ENCODE results near the gene RETREG1.
A peak's percentile ranks its signal among the peaks of the same experiment; 100 is the strongest.

Gene RETREG1

GRCh38 chr5:16563686-16564085, 53.1 kb downstream of the RETREG1 start:
- Histone ChIP-seq H3K27me3 (replicated peaks) (no peaks in the 10 kb centered on the region), H3K4me3 (ENCODE audit: low read depth, low read length) (no peak overlapping the region), H3K27ac (no peak overlapping the region), H3K36me3 (replicated peaks) (no peaks in the 10 kb centered on the region)
- DNase-seq, result no peak
- TF ChIP-seq CTCF (IDR thresholded peaks at IDR 0.05; ENCODE audit: low read depth, low read length, missing control alignments), result no peak
- in situ Hi-C loops (cut with HindIII; ENCODE audit: low pct_ligation_motif_present, low sequenced_read_pairs), result no loop called here

GRCh38 chr5:16561660-16562059, 55.1 kb downstream of the RETREG1 start:
- in situ Hi-C loops (cut with HindIII; ENCODE audit: low pct_ligation_motif_present, low sequenced_read_pairs), result no loop called here
- no peak for DNase-seq
- H3K36me3 ChIP-seq (replicated peaks), result no peaks in the 10 kb centered on the region
- TF ChIP-seq CTCF (IDR thresholded peaks at IDR 0.05; ENCODE audit: low read depth, low read length, missing control alignments), result no peak
- H3K27ac ChIP-seq, result no peak overlapping the region
- no peak overlapping the region for H3K4me3 ChIP-seq (ENCODE audit: low read depth, low read length)
- H3K27me3 ChIP-seq (replicated peaks), result no peaks in the 10 kb centered on the region

GRCh38 chr5:16559702-16560101, 57.1 kb downstream of the RETREG1 start:
- Histone ChIP-seq H3K36me3 (replicated peaks) (no peaks in the 10 kb centered on the region), H3K4me3 (ENCODE audit: low read depth, low read length) (no peak overlapping the region), H3K27me3 (replicated peaks) (no peaks in the 10 kb centered on the region), H3K27ac (no peak overlapping the region)
- in situ Hi-C loops (cut with HindIII; ENCODE audit: low pct_ligation_motif_present, low sequenced_read_pairs), result no loop called here
- TF ChIP-seq CTCF (IDR thresholded peaks at IDR 0.05; ENCODE audit: low read depth, low read length, missing control alignments), result no peak
- DNase-seq, result no peak

- no peak overlapping the region for H3K27ac ChIP-seq
- DNase-seq, result no peak
- H3K36me3 ChIP-seq (replicated peaks), result no peaks in the 10 kb centered on the region
- no peaks in the 10 kb centered on the region for H3K27me3 ChIP-seq (replicated peaks)
- in situ Hi-C loops (cut with HindIII; ENCODE audit: low pct_ligation_motif_present, low sequenced_read_pairs), result no loop called here
- peak; percentile 53 for TF ChIP-seq CTCF (IDR thresholded peaks at IDR 0.05; ENCODE audit: low read depth, low read length, missing control alignments)
- H3K4me3 ChIP-seq (ENCODE audit: low read depth, low read length), result no peak overlapping the region
These were observed 57.7 kb downstream of the RETREG1 start for GRCh38 chr5:16558984-16559629.

GRCh38 chr5:16557477-16557876, 59.3 kb downstream of the RETREG1 start:
- in situ Hi-C loops (cut with HindIII; ENCODE audit: low pct_ligation_motif_present, low sequenced_read_pairs), result no loop called here
- Histone ChIP-seq H3K27me3 (replicated peaks) (no peaks in the 10 kb centered on the region), H3K4me3 (ENCODE audit: low read depth, low read length) (no peak overlapping the region), H3K27ac (no peak overlapping the region), H3K36me3 (replicated peaks) (no peaks in the 10 kb centered on the region)
- no peak for TF ChIP-seq CTCF (IDR thresholded peaks at IDR 0.05; ENCODE audit: low read depth, low read length, missing control alignments)
- no peak for DNase-seq

- TF ChIP-seq CTCF (IDR thresholded peaks at IDR 0.05; ENCODE audit: low read depth, low read length, missing control alignments), result no peak
- H3K27me3 ChIP-seq (replicated peaks), result no peaks in the 10 kb centered on the region
- in situ Hi-C loops (cut with HindIII; ENCODE audit: low pct_ligation_motif_present, low sequenced_read_pairs), result no loop called here
- H3K36me3 ChIP-seq (replicated peaks), result no peaks in the 10 kb centered on the region
- H3K27ac ChIP-seq, result no peak overlapping the region
- DNase-seq, result no peak
- no peak overlapping the region for H3K4me3 ChIP-seq (ENCODE audit: low read depth, low read length)
These were observed 62.7 kb downstream of the RETREG1 start for GRCh38 chr5:16554110-16554509.
